Adrenal gland (tissue), 12 donors: ENCODE results near the gene NELFE. TPM values are rescaled to one million over a fixed set of nuclear protein-coding genes. Genes with fewer than 3 reads are reported as not detected.

ENCODE experiments used
- DNase-seq, 7 donors: peaks; one replicate each; pipeline ENCODE4 v3.0.0-alpha.2; 2019 to 2020
- H3K27ac ChIP-seq, 5 donors: fragments of 200-600 bp; sonication (generic) in 4 of 5; 1 replicate in 3 of 5; 2 replicates in 2 of 5; pipeline versions ENCODE4 v1.5.1 to v1.8.0; 2016 to 2020; ENCODE audit warnings: mild to moderate bottlenecking in 1 of 5
- H3K27me3 ChIP-seq: fragments of 200-600 bp; 2 replicates; pipeline ENCODE4 v1.8.0; 2021
- H3K36me3 ChIP-seq, 2 donors: fragments of 200-600 bp; replicated peaks in 1 of 2; 1 replicate in 1 of 2; 2 replicates in 1 of 2; pipeline versions ENCODE4 v1.5.1 to v1.8.0; 2018 to 2022
- H3K4me1 ChIP-seq, 2 donors: fragments of 200-600 bp; replicated peaks in 1 of 2; 1 replicate in 1 of 2; 2 replicates in 1 of 2; pipeline versions ENCODE4 v1.5.1 to v1.8.0; 2018 to 2021
- H3K4me3 ChIP-seq, 4 donors: fragments of 200-600 bp; sonication (generic) in 3 of 4; one replicate each; pipeline ENCODE4 v1.5.1; 2016 to 2018
- H3K9me3 ChIP-seq, 3 donors: fragments of 200-600 bp; sonication (generic) in 1 of 3; replicated peaks in 1 of 3; 1 replicate in 2 of 3; 2 replicates in 1 of 3; pipeline versions ENCODE4 v1.5.1 to v1.8.0; 2016 to 2021
- POLR2A ChIP-seq, 2 donors: fragments of 450-650 bp; IDR thresholded peaks; one replicate each; pipeline ENCODE4 v1.6.1; 2017; ENCODE audit warnings: antibody characterized with exemption in 2 of 2, mild to moderate bottlenecking in 2 of 2, moderate library complexity in 1 of 2
- WGBS, 4 donors: extraction: QIAGEN DNeasy Blood & Tissue Kit in 2 of 4; methylation state at CpG; one replicate each; pipeline versions ENCODE4 v1.1.5 to v1.1.7; 2013 to 2017; 5-methylcytosine and 5-hydroxymethylcytosine counted together
- intact Hi-C, 2 donors: fragments of 100-400 bp; cut with DNase I; formaldehyde crosslinking; loops; one replicate each; pipeline versions ENCODE4 v1.14.1 to v1.15.0; 2022 to 2023
- polyA plus RNA-seq, 3 donors: library from polyadenylated mRNA; stranded (reverse); fragments of 200-250 nt in 2 of 3; fragments of 350-450 nt in 1 of 3; fragmentation: Illumina TruSeq in 1 of 3; extraction: RNeasy Lipid Tissue Mini Kit (QIAGEN cat#74804) in 1 of 3; gene quantifications; one replicate each; pipeline ENCODE4 v1.2.3, GENCODE V29; 2013 to 2014
- total RNA-seq, 9 donors: library from RNA; depleted of rRNA in 4 of 9; stranded (reverse); fragments of >200 nt in 4 of 9; fragments of 120-200 nt in 1 of 9; fragmentation: NEBNext Ultra II Directional in 1 of 9; extraction: Animal tissue kit (Norgen Biotek cat#: 25700) in 1 of 9; gene quantifications; one replicate each; pipeline versions ENCODE4 v1.1.0 to v1.2.4, GENCODE V29; 2013 to 2023
- TF ChIP-seq, protein P1 (sequence below), 6 experiments: fragments of 450-650 bp in 4 of 6; fragments of 200-600 bp in 2 of 6; sonication (generic) in 1 of 6; IDR thresholded peaks; 1 replicate in 5 of 6; 2 replicates in 1 of 6; pipeline versions ENCODE4 v1.5.1 to v1.8.0; 2016 to 2021; ENCODE audit warnings: antibody characterized with exemption in 6 of 6, mild to moderate bottlenecking in 2 of 6, moderate library complexity in 1 of 6
- donor health status: healthy with polysubstance abuse.
- donor health status: Bipolar disorder and iron deficiency.
- donor health status: DM: yes; HTN: yes; CAD: no.
- donor health status: DM: no; HTN: no; CAD: no.
- donor health status: DM: no; HTN: no; CAD: no.
- donor health status: DM: yes; HTN: yes; CAD: no.

The NELFE gene
- total and polyA plus RNA-seq, 12 donors = 64.4 to 117 (median 95.5) TPM

DNA sequence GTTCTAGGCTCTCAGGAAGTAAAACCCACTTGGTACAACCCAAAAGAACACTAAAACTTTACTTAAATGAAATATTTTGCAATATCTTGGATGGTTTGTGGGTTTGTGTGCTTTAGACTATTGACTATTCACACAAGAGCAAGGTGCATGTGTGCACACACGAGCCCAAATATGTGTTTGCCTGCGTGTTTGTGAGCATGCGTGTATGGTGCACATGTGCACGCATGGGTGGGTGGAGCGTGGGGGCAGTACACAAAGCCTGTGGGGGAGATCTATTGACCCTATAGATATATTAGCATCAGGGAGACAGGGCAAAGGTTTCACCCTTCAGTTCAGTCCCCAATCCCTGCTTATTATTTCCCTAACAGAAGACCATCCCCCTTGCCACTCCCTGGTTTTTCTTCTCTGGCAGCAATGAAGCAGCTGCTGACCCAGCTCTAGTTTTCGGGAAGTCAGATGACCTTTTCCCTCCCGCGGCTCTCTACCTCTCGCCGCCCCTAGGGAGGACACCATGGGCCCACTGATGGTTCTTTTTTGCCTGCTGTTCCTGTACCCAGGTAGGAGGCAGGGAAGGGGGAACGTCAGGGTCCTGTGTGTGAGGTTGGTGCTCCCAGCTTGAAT is 31.4 kb downstream of the NELFE start, which contains the start of gene C2:
TSS of gene C2 (plus strand) at position 476 of the 621 bp plus-strand sequence. CDS start at position 512, 36 bp downstream.
- no peak for TF ChIP-seq POLR2A (IDR thresholded peaks at IDR 0.05)
- TF ChIP-seq, protein P1, sequence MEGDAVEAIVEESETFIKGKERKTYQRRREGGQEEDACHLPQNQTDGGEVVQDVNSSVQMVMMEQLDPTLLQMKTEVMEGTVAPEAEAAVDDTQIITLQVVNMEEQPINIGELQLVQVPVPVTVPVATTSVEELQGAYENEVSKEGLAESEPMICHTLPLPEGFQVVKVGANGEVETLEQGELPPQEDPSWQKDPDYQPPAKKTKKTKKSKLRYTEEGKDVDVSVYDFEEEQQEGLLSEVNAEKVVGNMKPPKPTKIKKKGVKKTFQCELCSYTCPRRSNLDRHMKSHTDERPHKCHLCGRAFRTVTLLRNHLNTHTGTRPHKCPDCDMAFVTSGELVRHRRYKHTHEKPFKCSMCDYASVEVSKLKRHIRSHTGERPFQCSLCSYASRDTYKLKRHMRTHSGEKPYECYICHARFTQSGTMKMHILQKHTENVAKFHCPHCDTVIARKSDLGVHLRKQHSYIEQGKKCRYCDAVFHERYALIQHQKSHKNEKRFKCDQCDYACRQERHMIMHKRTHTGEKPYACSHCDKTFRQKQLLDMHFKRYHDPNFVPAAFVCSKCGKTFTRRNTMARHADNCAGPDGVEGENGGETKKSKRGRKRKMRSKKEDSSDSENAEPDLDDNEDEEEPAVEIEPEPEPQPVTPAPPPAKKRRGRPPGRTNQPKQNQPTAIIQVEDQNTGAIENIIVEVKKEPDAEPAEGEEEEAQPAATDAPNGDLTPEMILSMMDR (IDR thresholded peaks at IDR 0.05) = no peak
- no peaks in the 10 kb centered on the region for H3K9me3 ChIP-seq
- H3K36me3 ChIP-seq = no peaks in the 10 kb centered on the region
- peak within 1 kb of the TSS in 1 of 4 donors; percentile 35 for H3K4me3 ChIP-seq
- no peak for DNase-seq
- H3K4me1 ChIP-seq = no peaks in the 10 kb centered on the region
- WGBS, 4 donors = 54 to 66% (median 59%) methylated on average over 11 of the region's 11 CpGs
- intact Hi-C loops = no loop called here
- no peak within 1 kb of the TSS for H3K27ac ChIP-seq
- no peaks in the 10 kb centered on the region for H3K27me3 ChIP-seq

DNA sequence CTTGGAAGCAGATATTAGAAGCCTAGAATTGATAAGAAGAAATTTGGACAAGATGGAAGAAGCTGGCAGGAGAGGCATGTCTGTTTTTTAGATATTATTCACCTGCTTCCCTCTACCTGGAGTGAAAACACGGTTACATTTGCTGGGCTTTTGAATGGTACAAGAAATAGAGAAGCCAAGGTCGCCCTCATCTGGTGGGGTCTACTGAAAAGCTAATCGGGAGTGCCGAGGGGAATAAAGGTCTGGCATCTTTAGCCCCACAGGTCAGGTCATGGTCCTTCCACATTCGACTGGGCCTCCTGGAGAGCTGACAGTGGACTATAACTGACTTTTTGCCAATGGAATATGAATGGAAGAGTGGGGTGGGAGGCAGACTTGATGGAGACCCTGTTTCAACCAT is 35.8 kb downstream of the NELFE start:
- intact Hi-C loops = no loop called here
- peak in 1 of 7 donors; percentile 49 for DNase-seq

DNA sequence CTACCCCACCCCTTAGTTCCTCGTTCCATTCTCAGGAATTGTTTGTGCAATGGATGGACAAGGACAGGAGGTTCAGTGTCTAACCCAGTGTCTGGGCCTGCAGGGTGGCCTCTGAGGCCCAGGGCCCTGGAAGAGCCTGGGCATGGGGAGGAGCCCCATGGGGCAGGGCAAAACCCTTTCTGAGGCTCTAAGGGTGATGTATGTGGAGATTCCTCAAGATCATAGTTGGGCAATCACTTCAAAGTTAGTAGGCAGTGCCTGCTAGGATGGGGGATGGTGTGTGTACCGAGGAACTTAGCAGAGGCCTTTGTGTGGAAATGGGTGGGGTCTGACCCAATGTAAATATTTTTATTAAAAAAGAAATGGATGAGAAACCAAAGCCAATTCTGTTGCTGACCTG is 38.0 kb downstream of the NELFE start:
- WGBS, 4 donors = 56 to 81% (median 70%) methylated on average over 1 to 2 of the region's 2 CpGs
- intact Hi-C loops = no loop called here

More for the DNA sequence above, 35.8 kb downstream of the NELFE start:
- TF ChIP-seq, protein P1 (IDR thresholded peaks at IDR 0.05) = no peak
- no peak for TF ChIP-seq POLR2A (IDR thresholded peaks at IDR 0.05)
- no peaks in the 10 kb centered on the region for H3K36me3 ChIP-seq
- WGBS, 4 donors = 16 to 33% (median 20%) methylated on average over 5 of the region's 5 CpGs
- no peaks in the 10 kb centered on the region for H3K27me3 ChIP-seq
- H3K27ac ChIP-seq = no peak overlapping the region
- no peak overlapping the region for H3K4me3 ChIP-seq
- no peaks in the 10 kb centered on the region for H3K9me3 ChIP-seq
- no peaks in the 10 kb centered on the region for H3K4me1 ChIP-seq

DNA sequence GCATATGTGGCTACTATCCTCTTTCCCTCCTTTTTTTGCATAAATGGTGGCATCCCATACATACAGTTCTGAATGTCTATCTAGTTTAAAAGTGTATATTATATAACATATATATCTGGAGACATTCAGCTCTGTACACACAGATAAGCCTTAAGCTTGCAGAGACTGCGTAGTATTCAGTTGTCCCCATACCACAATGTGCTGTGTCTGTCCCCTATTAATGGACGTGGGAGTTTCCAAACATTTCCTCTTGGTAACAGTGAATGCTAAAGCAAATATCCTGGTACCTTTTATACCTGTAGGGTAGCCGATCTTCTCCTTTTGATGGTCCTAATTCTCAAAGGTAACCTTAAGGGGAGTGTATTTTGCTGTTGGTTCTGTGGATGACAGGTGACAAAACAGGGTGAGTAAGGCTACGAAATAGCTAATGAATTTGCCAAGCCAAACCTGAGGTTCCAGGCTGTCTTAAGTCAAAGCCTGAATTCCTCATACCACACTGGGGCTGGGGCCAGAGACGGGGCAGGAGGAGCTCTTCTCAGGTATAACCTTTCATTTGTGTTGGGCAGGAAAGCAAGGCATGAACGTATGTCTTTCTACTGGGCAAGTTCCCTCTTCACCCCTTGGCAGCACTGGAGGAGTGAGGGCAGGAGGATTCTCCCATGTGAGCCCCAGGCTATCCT is 39.0 kb downstream of the NELFE start:
- intact Hi-C loops = no loop called here
- H3K4me3 ChIP-seq = no peak overlapping the region
- no peaks in the 10 kb centered on the region for H3K36me3 ChIP-seq
- H3K4me1 ChIP-seq = no peaks in the 10 kb centered on the region
- no peak overlapping the region for H3K27ac ChIP-seq
- no peaks in the 10 kb centered on the region for H3K27me3 ChIP-seq
- no peaks in the 10 kb centered on the region for H3K9me3 ChIP-seq
- WGBS, 4 donors = 82 to 90% (median 87%) methylated on average over 5 to 6 of the region's 6 CpGs
- no peak for TF ChIP-seq POLR2A (IDR thresholded peaks at IDR 0.05)
- TF ChIP-seq, protein P1 (IDR thresholded peaks at IDR 0.05) = no peak
- no peak for DNase-seq

More for the DNA sequence above, 38.0 kb downstream of the NELFE start:
- no peak for DNase-seq
- Histone ChIP-seq H3K27me3 (no peaks in the 10 kb centered on the region), H3K9me3 (no peaks in the 10 kb centered on the region), H3K27ac (no peak overlapping the region), H3K4me1 (no peaks in the 10 kb centered on the region), H3K4me3 (no peak overlapping the region), H3K36me3 (no peaks in the 10 kb centered on the region)
- TF ChIP-seq POLR2A (IDR thresholded peaks at IDR 0.05) = no peak
- TF ChIP-seq, protein P1 (IDR thresholded peaks at IDR 0.05) = no peak
